ENCODE measurements around the gene RAB28.

The RAB28 gene

DNA sequence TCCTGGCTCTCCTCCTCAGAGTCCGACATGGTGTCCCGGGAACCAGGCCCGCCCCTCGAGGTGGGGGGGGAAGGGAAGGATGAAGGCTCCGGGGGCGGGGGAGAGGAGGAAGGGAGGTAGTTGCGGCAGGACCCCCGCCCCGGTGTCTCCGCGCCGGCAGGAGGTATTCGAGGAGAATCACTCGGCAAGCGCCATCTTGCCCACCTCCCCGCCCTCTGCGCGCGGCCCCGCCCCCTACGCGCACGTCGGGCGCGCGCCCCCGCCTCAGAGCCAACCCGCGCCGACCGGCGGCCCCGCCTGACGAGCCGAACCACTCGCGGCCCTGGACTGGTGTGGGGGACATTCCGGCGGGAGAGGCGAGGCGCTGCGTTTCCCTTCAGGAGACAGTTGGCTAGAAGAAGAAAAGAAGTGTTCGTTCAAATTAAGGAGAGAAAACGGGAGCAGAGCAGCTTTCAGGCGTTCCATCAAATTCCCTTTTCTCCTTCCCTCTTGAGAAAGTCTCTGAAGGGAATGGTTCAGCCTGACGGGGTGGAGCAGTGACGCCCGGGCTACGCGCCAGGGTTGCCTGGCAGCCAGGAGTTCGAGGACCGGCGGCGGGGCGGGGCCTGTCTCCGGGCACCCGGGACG, at the start of gene RAB28:
Gene RAB28 (minus strand): TSS at position 219 of the 627 bp plus-strand sequence.
- H3K9me3 Mint-ChIP-seq, result peaks cover 4% of the 10 kb centered on the region
- peaks cover 3% of the 10 kb centered on the region for H3K36me3 Mint-ChIP-seq (ENCODE audit: low read depth)
- peak within 1 kb of the TSS; percentile 98 for H3K27ac Mint-ChIP-seq
- peaks cover 18% of the 10 kb centered on the region for H3K27me3 Mint-ChIP-seq
- peaks cover 37% of the 10 kb centered on the region for H3K4me1 Mint-ChIP-seq (ENCODE audit: low read depth)
- H3K4me3 Mint-ChIP-seq, result peak within 1 kb of the TSS; percentile 91

DNA sequence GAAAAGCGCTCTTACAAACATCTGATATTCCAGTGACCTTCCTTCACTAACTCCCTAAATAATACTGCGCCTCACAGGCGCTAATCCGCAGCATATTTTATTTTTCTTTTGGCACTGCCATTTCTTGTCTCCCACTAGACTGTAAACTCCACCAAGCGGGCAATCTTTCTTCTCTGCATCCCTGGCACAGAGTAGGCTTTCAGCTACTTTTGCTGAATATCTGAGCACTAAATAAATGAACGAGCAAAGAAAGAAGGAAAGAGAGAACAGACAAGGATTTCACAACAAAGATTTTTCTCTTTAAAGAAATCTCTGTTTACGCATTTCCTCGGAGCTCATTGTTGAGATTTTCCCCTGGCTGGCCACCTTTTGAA, 47.5 kb upstream of the RAB28 start:
- Mint-ChIP-seq H3K4me1 (ENCODE audit: low read depth) (peaks cover 30% of the 10 kb centered on the region), H3K9me3 (no peaks in the 10 kb centered on the region), H3K27me3 (peaks cover 91% of the 10 kb centered on the region), H3K27ac (no peak overlapping the region), H3K36me3 (ENCODE audit: low read depth) (peaks cover 3% of the 10 kb centered on the region), H3K4me3 (no peak overlapping the region)

DNA sequence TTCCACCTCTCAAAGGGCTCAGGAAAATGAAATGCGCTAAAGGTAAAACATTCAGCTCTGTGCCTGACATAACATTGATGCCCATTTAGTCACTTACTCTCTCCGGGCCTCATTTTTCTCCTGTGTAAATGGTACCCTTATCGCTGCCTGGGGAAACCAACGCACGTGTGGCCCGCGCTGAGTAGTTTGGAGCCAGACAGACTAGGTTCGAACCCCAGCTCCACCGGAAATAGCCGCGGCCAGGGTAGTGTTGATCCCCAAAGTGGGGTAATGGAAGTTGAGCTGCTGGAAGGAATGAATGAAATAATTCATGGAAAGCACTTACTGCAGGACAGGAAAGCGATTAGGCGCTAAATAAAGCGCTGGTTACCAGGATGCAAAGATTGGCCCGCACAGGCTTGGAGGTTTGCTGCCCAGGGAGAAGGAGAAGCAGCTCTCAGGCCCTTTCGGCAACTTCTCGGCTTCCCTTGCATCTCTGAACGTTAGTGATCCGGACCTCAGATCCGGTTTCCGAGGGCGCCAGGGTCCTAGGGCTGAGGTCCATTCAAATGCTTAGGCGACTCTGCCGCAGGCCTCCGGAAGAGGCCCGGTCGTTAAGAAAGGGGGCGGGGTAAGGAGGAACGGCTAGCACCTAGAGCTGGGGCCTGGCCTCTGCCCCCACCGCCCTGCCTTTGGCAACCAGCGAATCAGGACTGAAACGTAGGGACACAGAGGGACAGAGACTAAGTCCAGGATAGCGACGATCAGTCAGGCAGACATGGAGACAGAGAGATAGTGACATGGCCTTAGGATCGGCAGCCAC, 46.9 kb upstream of the RAB28 start:
- no peak overlapping the region for H3K4me3 Mint-ChIP-seq
- peaks cover 3% of the 10 kb centered on the region for H3K36me3 Mint-ChIP-seq (ENCODE audit: low read depth)
- peaks cover 91% of the 10 kb centered on the region for H3K27me3 Mint-ChIP-seq
- H3K4me1 Mint-ChIP-seq (ENCODE audit: low read depth), result peaks cover 27% of the 10 kb centered on the region
- no peaks in the 10 kb centered on the region for H3K9me3 Mint-ChIP-seq
- no peak overlapping the region for H3K27ac Mint-ChIP-seq

DNA sequence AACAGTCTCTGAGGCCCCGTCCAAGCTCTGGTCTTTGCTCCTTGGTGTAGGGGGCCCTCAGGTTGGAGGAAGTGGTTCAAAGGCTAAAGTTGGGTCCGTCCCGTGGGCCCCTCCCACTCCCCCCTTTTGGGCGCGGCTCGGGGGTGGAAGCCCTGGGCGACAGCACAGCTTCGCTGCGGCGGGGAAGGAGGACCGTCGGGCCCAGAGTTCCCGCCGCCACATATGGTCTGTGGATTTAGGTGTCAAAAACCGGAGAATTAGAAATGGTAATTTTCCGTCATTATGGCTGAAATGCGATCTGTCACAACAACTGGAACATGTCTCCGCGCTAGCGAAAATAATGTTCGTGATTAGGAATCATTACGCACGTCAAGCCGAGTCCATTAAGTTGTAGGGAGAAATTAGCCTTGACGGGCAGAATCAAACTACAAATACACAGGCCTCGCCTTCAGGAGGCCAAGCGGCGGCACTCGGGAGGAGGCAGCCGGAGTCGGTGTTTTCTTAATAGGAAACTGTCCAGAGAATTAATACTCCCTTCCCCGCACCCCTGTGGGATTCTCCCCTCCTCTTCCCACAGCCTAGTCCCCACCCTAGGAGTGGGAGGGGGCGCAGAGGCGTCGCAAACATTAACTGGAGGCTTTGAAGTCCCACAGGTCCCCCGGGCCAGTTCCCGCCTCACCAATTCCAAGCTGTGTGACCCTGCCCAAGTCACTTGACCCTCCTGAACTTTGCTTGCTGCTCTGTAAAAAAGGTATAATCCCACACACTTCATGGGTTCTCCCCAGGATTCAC, 45.2 kb upstream of the RAB28 start:
- Mint-ChIP-seq H3K9me3 (no peaks in the 10 kb centered on the region), H3K4me1 (ENCODE audit: low read depth) (peaks cover 27% of the 10 kb centered on the region), H3K27ac (peak overlapping the region; percentile 48), H3K4me3 (peak overlapping the region; percentile 40), H3K27me3 (peaks cover 91% of the 10 kb centered on the region), H3K36me3 (ENCODE audit: low read depth) (peaks cover 3% of the 10 kb centered on the region)

DNA sequence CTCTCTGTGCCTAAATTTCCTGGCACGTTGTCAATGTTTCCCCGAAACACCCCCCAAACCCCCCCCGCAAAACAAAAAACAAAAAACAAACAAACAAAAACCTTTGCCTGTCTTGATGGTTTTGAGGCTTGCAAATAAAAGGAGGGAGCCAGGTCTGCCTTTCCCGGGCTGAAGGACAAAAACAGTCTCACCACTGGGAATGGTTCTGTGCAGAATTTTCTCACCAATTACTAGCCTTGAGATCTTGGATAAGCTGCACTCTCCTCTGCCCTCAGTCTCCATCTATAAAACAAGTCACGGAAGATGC, 44.6 kb upstream of the RAB28 start:
- peak overlapping the region; percentile 48 for H3K27ac Mint-ChIP-seq
- H3K36me3 Mint-ChIP-seq (ENCODE audit: low read depth), result peaks cover 6% of the 10 kb centered on the region
- H3K27me3 Mint-ChIP-seq, result peaks cover 91% of the 10 kb centered on the region
- H3K4me1 Mint-ChIP-seq (ENCODE audit: low read depth), result peaks cover 24% of the 10 kb centered on the region
- no peaks in the 10 kb centered on the region for H3K9me3 Mint-ChIP-seq
- H3K4me3 Mint-ChIP-seq, result peak overlapping the region; percentile 40

DNA sequence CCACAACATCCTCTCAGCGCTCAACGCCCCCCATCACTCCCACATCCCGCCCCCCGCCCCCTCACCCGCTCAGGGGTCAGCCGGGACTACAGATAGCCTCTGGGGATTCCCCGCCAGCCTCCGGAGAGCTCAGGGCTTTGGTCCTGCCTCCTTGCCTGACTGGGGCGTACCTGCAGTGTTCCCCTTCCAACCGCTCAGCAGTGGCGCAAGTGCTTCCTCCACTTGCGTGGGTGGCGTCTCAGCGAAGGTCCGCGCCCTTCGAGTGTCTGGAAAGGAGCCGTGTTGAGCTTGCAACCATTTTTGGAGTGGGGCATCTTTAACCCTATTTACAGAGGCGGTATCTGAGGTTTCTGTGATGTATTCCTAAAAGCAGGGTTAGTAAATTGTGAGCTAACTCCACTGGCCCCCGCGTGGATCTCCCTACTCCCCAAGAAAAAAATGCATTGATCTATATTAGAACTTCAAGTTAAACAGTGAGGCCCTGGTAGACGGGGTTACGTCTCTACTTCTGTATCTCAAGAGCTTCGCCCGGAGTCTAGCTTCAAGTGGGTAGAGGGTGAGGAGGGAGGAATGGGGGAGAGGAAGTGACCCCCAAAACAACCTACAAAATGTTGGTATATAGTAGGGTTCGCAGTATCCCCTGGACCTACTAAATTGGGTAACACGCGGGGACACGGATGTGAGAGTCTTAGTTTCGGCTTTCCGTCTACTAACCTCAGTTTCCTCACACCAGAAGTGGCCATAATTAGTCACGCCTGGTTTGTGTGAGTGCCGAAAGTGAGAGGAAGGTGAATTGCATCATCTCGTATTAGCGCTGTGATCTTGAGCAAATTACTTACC, 44.1 kb upstream of the RAB28 start:
- peaks cover 26% of the 10 kb centered on the region for H3K4me1 Mint-ChIP-seq (ENCODE audit: low read depth)
- peak overlapping the region; percentile 50 for H3K4me3 Mint-ChIP-seq
- H3K27me3 Mint-ChIP-seq, result peaks cover 90% of the 10 kb centered on the region
- H3K27ac Mint-ChIP-seq, result peak overlapping the region; percentile 48
- H3K9me3 Mint-ChIP-seq, result no peaks in the 10 kb centered on the region
- H3K36me3 Mint-ChIP-seq (ENCODE audit: low read depth), result peaks cover 7% of the 10 kb centered on the region

DNA sequence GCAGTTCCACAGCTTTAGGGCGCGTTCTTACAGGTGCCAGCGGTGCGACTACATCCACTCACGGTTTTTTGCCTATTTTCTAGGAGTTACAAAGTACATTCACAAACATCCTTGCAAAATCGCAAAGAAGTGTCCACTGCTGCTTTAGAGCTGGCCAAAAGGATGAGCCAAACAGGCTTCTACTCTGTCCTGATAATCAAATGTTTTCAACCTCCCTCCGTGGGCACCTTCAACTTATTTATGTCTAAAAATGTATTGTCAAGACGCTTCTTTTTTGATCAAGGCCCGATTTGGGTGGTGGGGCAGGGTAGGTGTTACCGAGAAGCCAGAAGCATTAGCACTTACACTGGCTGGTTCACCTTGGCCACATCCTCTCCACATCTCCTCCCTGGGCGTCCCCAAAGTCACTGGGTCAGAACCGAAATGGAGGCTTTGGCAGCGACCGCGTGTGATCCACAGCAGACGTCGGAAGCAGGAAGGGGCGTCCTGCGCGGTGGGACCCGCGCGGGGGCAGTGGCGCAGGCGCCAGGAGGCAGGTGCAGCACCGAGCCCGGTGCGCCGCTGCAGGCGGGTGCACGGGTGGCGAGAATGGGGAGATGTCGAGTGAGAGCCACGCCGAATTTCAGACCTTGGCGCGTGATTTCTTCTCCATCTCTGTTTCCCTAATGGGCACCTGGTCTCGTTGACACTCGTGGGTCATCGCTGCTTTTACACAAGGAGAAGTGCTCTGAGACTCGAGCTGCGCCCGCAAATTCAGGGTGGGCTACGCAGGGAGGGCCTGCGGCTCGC, 43.2 kb upstream of the RAB28 start:
- no peak overlapping the region for H3K27ac Mint-ChIP-seq
- H3K4me3 Mint-ChIP-seq, result peak overlapping the region; percentile 49

DNA sequence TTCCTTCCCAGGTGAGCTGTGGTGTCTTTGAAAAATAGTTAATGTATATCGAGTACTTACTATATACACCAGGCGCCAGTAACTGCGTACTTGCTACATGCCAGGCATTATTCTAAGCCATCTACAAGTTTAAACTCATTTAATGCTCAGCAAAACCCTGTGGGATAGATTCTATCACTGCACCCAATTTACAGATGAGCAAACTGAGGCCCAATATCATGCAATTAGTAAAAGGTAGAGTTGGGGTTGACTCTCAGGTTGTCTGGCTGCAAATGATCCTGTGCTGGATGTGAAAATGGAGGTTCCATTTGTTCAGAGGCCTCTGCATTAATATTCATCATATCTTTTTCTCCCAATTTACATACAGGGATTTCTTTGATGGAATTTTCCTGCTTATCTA, 42.5 kb upstream of the RAB28 start:
- Mint-ChIP-seq H3K36me3 (ENCODE audit: low read depth) (peaks cover 7% of the 10 kb centered on the region), H3K4me1 (ENCODE audit: low read depth) (peaks cover 28% of the 10 kb centered on the region), H3K27me3 (peaks cover 93% of the 10 kb centered on the region), H3K4me3 (no peak overlapping the region), H3K27ac (no peak overlapping the region), H3K9me3 (no peaks in the 10 kb centered on the region)

More for the DNA sequence above, 43.2 kb upstream of the RAB28 start:
- H3K27me3 Mint-ChIP-seq, result peaks cover 90% of the 10 kb centered on the region
- H3K4me1 Mint-ChIP-seq (ENCODE audit: low read depth), result peaks cover 28% of the 10 kb centered on the region
- H3K36me3 Mint-ChIP-seq (ENCODE audit: low read depth), result peaks cover 7% of the 10 kb centered on the region
- no peaks in the 10 kb centered on the region for H3K9me3 Mint-ChIP-seq

DNA sequence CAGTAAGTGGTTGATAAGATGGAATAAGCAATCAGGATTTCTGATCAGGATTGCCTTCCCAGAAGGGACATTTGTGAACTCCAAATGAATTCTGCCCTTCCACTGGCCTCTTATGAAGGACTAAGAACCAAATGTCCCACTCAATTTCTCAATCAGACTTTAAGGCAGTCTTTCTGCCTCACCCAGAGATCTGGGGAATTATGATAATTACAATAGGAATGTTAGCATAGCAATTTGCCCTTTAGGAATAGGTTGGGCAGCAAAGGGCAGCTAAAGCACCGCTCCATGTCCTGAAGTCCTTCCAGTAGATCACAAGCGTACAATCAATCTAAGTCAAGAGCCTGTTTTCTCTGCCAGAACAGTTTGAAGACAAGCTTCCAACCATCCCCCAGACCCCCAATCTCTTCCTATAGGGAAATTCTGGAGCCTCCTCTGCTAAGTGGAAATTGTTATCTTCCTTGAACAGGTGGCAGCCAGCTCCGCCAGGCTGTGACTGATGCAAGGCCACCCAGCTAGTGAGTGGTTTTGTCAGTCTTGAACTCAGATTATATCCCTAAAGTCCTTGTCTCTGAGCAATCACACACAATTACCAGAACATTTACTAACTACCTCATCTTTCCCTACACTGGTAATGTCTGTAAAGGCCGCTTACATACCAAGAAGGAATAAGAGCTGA, 41.6 kb upstream of the RAB28 start:
- peaks cover 25% of the 10 kb centered on the region for H3K4me1 Mint-ChIP-seq (ENCODE audit: low read depth)
- no peak overlapping the region for H3K4me3 Mint-ChIP-seq
- H3K27ac Mint-ChIP-seq, result no peak overlapping the region
- peaks cover 7% of the 10 kb centered on the region for H3K36me3 Mint-ChIP-seq (ENCODE audit: low read depth)
- no peaks in the 10 kb centered on the region for H3K9me3 Mint-ChIP-seq
- H3K27me3 Mint-ChIP-seq, result peaks cover 91% of the 10 kb centered on the region

DNA sequence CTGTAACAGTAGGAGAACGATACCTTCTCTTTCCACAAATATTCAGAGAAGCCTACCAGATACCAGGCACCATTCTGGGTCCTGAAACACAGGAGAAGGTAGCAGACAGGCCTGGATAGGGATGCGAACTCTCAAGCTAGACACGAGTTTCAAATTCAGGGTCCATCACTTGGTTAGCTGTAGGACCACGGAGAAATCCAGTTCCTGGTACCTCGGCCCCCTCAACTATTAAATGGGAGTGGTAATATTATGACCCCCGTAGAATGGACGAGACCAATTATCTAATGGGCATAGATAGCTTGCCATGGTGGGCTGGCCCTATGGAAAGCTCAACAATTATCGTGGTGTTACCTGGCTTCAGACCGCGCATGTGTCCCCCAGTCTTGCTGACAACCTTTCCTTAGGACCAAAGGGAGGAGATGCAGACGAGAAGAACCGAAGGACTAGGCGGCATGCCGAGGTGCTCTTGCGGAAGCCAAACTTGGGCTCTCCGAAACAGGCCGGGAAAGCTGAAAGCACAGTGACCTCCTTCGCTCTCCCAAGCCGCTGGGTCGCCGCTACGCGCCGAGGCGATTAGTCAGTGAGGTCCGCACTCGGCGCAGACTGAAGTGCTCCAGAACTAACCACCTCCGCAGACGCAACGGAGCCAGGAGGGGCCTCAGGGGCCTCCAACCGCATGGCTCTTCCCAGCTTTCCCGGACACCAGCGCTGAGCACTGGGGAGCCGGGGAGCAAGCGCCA, 40.5 kb upstream of the RAB28 start:
- Mint-ChIP-seq H3K9me3 (no peaks in the 10 kb centered on the region), H3K4me1 (ENCODE audit: low read depth) (peaks cover 25% of the 10 kb centered on the region), H3K27me3 (peaks cover 90% of the 10 kb centered on the region), H3K27ac (no peak overlapping the region), H3K36me3 (ENCODE audit: low read depth) (peaks cover 7% of the 10 kb centered on the region), H3K4me3 (no peak overlapping the region)

DNA sequence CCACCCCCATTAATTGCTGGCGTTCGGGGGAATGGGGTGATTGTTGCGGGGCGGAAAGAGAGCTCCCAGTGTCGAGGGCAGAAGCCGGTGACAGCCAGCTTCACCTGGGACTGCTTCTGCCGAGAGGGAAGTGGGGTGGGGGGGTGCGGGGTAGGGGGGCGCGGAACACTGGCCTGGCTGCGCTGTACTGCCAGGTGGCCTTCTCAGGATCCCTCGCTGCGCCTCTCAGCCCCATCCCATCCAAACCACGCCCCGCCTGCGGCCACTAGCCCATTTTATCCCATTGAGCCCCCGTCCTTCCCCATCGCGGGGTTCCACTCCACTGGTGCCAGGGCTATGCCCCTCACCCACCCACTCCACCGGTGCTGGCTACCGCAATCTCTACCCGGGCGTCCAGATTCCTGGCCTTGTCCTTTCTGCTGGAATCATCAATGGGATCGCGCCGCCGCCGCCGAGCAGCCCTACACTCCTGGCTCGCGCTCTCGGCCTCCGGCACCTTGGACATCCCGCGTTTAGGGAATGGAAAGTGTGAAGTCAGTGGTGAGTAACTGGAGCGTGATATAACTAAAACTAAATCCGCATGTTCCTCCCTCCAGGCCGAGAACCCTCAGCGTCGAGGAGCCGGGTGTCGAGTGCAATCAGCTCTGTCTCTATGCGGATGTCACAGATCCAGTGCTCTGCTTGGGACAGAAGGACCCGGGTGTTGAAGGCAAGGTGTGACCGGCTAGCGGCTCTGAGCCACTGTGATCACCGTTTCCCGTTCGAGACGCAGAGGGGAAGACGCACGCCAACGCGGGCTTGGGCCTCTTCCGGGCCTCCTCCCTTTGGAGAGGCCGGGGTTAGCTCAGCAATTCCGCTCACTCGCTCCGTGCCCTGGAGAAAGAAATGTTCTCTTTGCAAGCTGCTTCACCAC, 39.7 kb upstream of the RAB28 start:
- H3K27me3 Mint-ChIP-seq, result peaks cover 90% of the 10 kb centered on the region
- peaks cover 4% of the 10 kb centered on the region for H3K36me3 Mint-ChIP-seq (ENCODE audit: low read depth)
- H3K4me3 Mint-ChIP-seq, result no peak overlapping the region
- H3K27ac Mint-ChIP-seq, result no peak overlapping the region
- H3K4me1 Mint-ChIP-seq (ENCODE audit: low read depth), result peaks cover 20% of the 10 kb centered on the region
- no peaks in the 10 kb centered on the region for H3K9me3 Mint-ChIP-seq

DNA sequence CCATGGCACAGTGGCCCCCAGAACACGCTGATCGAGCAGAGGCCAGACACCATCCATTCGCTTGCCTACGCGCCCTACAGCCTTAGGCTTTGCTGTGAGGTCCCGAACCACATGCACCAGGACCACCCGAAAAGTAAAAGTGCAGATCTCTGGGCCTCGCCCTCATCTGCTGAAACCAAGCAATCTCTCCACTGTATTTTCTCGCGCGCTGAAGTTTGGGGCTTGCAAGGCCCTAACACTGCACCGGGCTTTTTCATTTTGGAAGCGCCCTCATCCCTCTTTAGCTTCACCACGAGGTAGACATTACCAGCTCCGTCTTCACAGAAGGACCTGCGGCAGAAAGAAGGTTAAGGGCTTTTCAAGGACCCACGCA, 39.0 kb upstream of the RAB28 start:
- H3K27me3 Mint-ChIP-seq, result peaks cover 85% of the 10 kb centered on the region
- H3K27ac Mint-ChIP-seq, result no peak overlapping the region
- H3K9me3 Mint-ChIP-seq, result no peaks in the 10 kb centered on the region
- peak overlapping the region; percentile 39 for H3K4me3 Mint-ChIP-seq
- H3K4me1 Mint-ChIP-seq (ENCODE audit: low read depth), result peaks cover 12% of the 10 kb centered on the region
- peaks cover 4% of the 10 kb centered on the region for H3K36me3 Mint-ChIP-seq (ENCODE audit: low read depth)
